CD4-positive, CD25-positive, alpha-beta regulatory T cell (primary cell): ENCODE measurements around the gene SLC27A1. TPM values are rescaled to one million over a fixed set of nuclear protein-coding genes. Genes with fewer than 3 reads are reported as not detected.
A peak's percentile ranks its signal among the peaks of the same experiment; 100 is the strongest.

ENCODE experiments used
- ATAC-seq, 2 donors: fragments of 150-1000 bp; cut with Tn5 transposase; one replicate each; pipeline ENCODE4 v1.10.0; 2021; ENCODE audit warnings: low read depth in 2 of 2, moderate number of reproducible peaks in 2 of 2, moderate library complexity in 1 of 2
- DNase-seq, 3 donors: peaks; one replicate each; pipeline versions ENCODE4 v3.0.0 to v3.0.0-alpha.2; 2012 to 2022; ENCODE audit warnings: mixed read lengths in 1 of 3
- H3K27ac ChIP-seq: one replicate; pipeline ENCODE4 v1.7.0; 2013; ENCODE audit warnings: mild to moderate bottlenecking, low read length; ENCODE audit not compliant: insufficient read depth, poor library complexity, severe bottlenecking
- H3K27me3 ChIP-seq: one replicate; pipeline ENCODE4 v1.7.0; 2013; ENCODE audit warnings: low read length; ENCODE audit not compliant: control insufficient read depth, insufficient read depth
- H3K36me3 ChIP-seq: one replicate; pipeline ENCODE4 v1.7.0; 2013; ENCODE audit warnings: mild to moderate bottlenecking, low read length, moderate library complexity; ENCODE audit not compliant: control insufficient read depth, insufficient read depth
- H3K4me1 ChIP-seq: 2 replicates; pipeline ENCODE4 v1.7.0; 2013; ENCODE audit warnings: mild to moderate bottlenecking, low read length; ENCODE audit not compliant: insufficient read depth, control insufficient read depth, poor library complexity, severe bottlenecking
- H3K4me3 ChIP-seq: one replicate; pipeline ENCODE4 v1.7.0; 2013; ENCODE audit warnings: low read depth, mild to moderate bottlenecking, low read length, moderate library complexity
- H3K9me3 ChIP-seq, 2 experiments: 1 replicate in 1 of 2; 2 replicates in 1 of 2; pipeline ENCODE4 v1.7.0; 2013; ENCODE audit warnings: low read length in 2 of 2, mild to moderate bottlenecking in 1 of 2, moderate library complexity in 1 of 2; ENCODE audit not compliant: control insufficient read depth in 2 of 2
- H3K27ac Mint-ChIP-seq, 3 donors: one replicate each; pipeline ENCODE4 v1.8.0; 2020 to 2022; ENCODE audit warnings: mild to moderate bottlenecking in 3 of 3, mixed read lengths in 3 of 3, moderate library complexity in 2 of 3
- H3K27me3 Mint-ChIP-seq: one replicate; pipeline ENCODE4 v1.8.0; 2022; ENCODE audit warnings: mild to moderate bottlenecking, mixed read lengths
- H3K36me3 Mint-ChIP-seq: one replicate; pipeline ENCODE4 v1.8.0; 2020; ENCODE audit warnings: mixed read lengths
- H3K4me1 Mint-ChIP-seq, 4 donors: one replicate each; pipeline ENCODE4 v1.8.0; 2020 to 2022; ENCODE audit warnings: mixed read lengths in 4 of 4, mild to moderate bottlenecking in 1 of 4
- H3K4me3 Mint-ChIP-seq, 4 donors: one replicate each; pipeline ENCODE4 v1.8.0; 2020 to 2022; ENCODE audit warnings: mild to moderate bottlenecking in 4 of 4, mixed read lengths in 4 of 4, moderate library complexity in 3 of 4
- H3K9me3 Mint-ChIP-seq, 7 donors: one replicate each; pipeline ENCODE4 v1.8.0; 2020 to 2022; ENCODE audit warnings: mixed read lengths in 7 of 7, mild to moderate bottlenecking in 3 of 7, moderate library complexity in 2 of 7
- polyA plus RNA-seq, 4 donors: library from polyadenylated mRNA; unstranded; fragments of 300-500 nt; fragmentation: Illumina TruSeq; gene quantifications; one replicate each; pipeline ENCODE4 v1.2.3, GENCODE V29; 2021
- total RNA-seq: library from RNA; stranded (reverse); gene quantifications from one replicate; pipeline ENCODE4 v1.2.3, GENCODE V29; 2022

Gene SLC27A1
- total and polyA plus RNA-seq, 5 donors from 2014 or later, result 3.9 to 5.2 (median 4.2) TPM

DNA sequence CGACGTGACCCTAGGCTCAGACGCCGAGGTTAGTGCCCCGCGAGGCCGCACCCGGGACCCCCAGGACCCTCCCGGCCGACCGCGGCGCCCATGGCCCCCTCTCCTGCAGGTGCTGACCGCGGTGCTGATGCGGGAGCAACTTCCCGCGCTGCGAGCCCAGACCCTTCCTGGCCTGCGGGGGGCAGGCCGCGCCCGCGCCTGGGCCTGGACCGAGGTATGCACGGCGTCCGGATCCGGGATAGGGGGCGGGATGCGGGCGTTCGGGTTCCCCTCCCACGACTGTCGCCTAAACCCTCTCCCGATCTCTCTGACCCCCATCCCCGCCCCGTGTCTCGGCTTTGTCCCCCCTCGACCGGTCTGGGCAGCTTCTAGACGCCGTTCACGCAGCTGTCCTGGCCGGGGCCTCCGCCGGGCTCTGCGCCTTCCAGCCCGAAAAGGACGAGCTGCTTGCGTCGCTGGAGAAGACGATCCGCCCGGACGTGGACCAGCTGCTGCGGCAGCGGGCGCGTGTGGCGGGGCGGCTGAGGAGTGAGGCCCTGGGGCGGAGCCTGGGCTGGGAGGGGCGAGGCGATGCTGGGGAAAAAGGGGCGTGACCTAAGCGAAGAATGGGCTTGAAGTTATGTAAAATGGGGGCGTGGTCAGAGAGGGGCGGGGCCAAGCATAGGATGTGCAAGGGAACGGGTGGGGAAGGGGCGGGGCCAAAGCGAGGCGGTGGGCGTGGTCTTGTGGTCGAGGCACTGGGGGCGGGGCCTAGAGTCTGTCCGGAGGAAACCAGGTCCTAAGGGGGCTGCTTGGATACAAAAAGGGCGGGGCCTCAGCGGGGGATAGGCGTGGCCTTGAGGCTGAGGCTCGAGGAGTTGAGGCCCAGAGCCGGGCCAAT, 69.2 kb downstream of the SLC27A1 start:
- H3K36me3 ChIP-seq, result no peaks in the 10 kb centered on the region
- H3K4me3 Mint-ChIP-seq, result peak overlapping the region; percentile 86 to 95 (median 92)
- peaks cover 13% of the 10 kb centered on the region for H3K4me1 ChIP-seq
- H3K27ac Mint-ChIP-seq, result peak overlapping the region in 2 of 3 donors; percentile 85 to 93
- DNase-seq (peak; percentile 93 to 96 (median 95)), ATAC-seq (peak; percentile 87 to 88)
- H3K4me3 ChIP-seq, result no peak overlapping the region
- no peaks in the 10 kb centered on the region for H3K9me3 ChIP-seq
- peaks cover 6% of the 10 kb centered on the region for H3K27me3 Mint-ChIP-seq
- H3K27me3 ChIP-seq, result no peaks in the 10 kb centered on the region
- H3K36me3 Mint-ChIP-seq, result no peaks in the 10 kb centered on the region
- H3K27ac ChIP-seq, result peak overlapping the region; percentile 33
- peaks cover 5 to 19% (median 7%) of the 10 kb centered on the region in 4 donors for H3K4me1 Mint-ChIP-seq
- H3K9me3 Mint-ChIP-seq, result peaks cover 0 to 2% (median 0%) of the 10 kb centered on the region in 7 donors

DNA sequence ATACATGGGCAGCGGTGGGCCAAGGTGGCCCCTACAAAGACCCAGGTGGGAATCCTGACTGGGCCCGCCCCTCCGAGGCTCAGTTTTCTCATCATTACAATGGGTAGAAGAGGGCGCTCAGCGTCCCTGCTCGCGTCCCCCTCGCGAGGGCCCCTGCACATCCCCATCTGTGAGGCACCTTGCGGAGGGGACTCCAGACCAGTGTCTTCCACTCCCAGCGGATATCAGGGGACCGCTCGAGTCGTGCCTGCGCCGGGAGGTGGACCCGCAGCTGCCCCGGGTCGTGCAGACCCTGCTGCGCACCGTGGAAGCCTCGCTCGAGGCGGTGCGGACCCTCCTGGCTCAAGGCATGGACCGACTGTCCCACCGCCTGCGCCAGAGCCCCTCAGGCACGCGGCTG, 69.8 kb downstream of the SLC27A1 start:
- Histone ChIP-seq H3K36me3 (no peaks in the 10 kb centered on the region), H3K27me3 (no peaks in the 10 kb centered on the region), H3K27ac (peak overlapping the region; percentile 33), H3K4me3 (no peak overlapping the region), H3K9me3 (no peaks in the 10 kb centered on the region), H3K4me1 (peaks cover 13% of the 10 kb centered on the region)
- H3K4me3 Mint-ChIP-seq, result peak overlapping the region in 1 of 4 donors; percentile 77
- no peak overlapping the region for H3K27ac Mint-ChIP-seq
- H3K27me3 Mint-ChIP-seq, result peaks cover 6% of the 10 kb centered on the region
- no peaks in the 10 kb centered on the region for H3K36me3 Mint-ChIP-seq
- no peak for DNase-seq
- peaks cover 5 to 19% (median 7%) of the 10 kb centered on the region in 4 donors for H3K4me1 Mint-ChIP-seq
- ATAC-seq, result no peak
- H3K9me3 Mint-ChIP-seq, result peaks cover 0 to 2% (median 0%) of the 10 kb centered on the region in 7 donors

DNA sequence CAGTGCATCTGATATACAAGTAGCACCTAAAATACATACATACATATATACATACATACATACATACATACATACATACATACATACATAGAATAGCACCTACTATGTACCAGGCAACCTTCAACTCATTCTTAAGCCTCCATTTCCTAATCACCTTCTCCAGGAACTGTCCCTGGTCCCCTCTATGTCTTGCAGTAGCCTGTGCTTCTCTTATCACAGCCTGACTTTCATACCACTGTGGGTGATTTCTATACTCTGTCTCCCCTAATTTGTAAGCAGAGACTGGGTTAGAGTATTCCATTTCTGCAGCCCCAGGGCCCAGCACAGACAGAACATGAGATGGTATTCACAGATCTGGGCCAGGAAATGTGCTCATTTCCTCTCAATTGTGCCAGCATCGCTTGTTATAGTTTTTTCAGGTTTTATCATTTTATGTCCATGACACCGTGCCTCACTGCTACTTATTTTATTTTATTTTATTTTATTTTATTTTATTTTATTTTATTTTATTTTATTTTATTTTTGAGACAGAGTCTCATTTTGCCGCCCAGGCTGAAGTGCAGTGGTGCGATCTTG, 70.9 kb downstream of the SLC27A1 start:
- DNase-seq, result no peak
- H3K36me3 Mint-ChIP-seq, result no peaks in the 10 kb centered on the region
- H3K27me3 Mint-ChIP-seq, result peaks cover 6% of the 10 kb centered on the region
- H3K9me3 Mint-ChIP-seq, result peaks cover 0 to 3% (median 0%) of the 10 kb centered on the region in 7 donors
- H3K36me3 ChIP-seq, result no peaks in the 10 kb centered on the region
- no peaks in the 10 kb centered on the region for H3K27me3 ChIP-seq
- peaks cover 5 to 19% (median 7%) of the 10 kb centered on the region in 4 donors for H3K4me1 Mint-ChIP-seq
- peak overlapping the region in 2 of 4 donors; percentile 59 to 77 for H3K4me3 Mint-ChIP-seq
- H3K27ac ChIP-seq, result no peak overlapping the region
- no peaks in the 10 kb centered on the region for H3K9me3 ChIP-seq
- H3K27ac Mint-ChIP-seq, result peak overlapping the region in 1 of 3 donors; percentile 75
- H3K4me1 ChIP-seq, result peaks cover 13% of the 10 kb centered on the region
- H3K4me3 ChIP-seq, result no peak overlapping the region
- no peak for ATAC-seq

DNA sequence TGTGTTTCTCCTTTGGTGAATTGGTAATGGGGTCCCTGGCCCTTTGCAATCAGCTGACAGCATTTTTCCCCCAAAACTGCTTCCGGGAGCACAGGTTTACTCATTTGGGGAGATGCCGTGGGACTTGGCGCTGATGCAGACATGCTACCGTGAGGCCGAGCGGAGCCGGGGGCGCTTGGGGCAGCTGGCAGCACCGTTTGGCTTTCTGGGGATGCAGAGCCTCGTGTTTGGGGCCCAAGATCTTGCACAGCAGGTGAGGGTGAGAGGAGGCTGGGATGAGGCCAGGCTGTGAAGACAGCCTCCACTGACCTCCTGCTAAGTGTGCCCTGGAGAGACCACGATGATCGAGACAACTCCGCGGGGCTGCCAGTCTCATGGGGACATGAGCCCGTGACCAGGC, 71.7 kb downstream of the SLC27A1 start:
- no peaks in the 10 kb centered on the region for H3K27me3 ChIP-seq
- Mint-ChIP-seq H3K36me3 (no peaks in the 10 kb centered on the region), H3K27ac (peak overlapping the region in 2 of 3 donors; percentile 70 to 72), H3K4me3 (no peak overlapping the region), H3K4me1 (peaks cover 5 to 19% (median 7%) of the 10 kb centered on the region in 4 donors), H3K9me3 (peaks cover 0 to 3% (median 0%) of the 10 kb centered on the region in 7 donors), H3K27me3 (peaks cover 6% of the 10 kb centered on the region)
- H3K4me1 ChIP-seq, result peaks cover 13% of the 10 kb centered on the region
- no peaks in the 10 kb centered on the region for H3K36me3 ChIP-seq
- H3K9me3 ChIP-seq, result no peaks in the 10 kb centered on the region
- no peak overlapping the region for H3K27ac ChIP-seq
- ATAC-seq (no peak), DNase-seq (no peak)
- no peak overlapping the region for H3K4me3 ChIP-seq

DNA sequence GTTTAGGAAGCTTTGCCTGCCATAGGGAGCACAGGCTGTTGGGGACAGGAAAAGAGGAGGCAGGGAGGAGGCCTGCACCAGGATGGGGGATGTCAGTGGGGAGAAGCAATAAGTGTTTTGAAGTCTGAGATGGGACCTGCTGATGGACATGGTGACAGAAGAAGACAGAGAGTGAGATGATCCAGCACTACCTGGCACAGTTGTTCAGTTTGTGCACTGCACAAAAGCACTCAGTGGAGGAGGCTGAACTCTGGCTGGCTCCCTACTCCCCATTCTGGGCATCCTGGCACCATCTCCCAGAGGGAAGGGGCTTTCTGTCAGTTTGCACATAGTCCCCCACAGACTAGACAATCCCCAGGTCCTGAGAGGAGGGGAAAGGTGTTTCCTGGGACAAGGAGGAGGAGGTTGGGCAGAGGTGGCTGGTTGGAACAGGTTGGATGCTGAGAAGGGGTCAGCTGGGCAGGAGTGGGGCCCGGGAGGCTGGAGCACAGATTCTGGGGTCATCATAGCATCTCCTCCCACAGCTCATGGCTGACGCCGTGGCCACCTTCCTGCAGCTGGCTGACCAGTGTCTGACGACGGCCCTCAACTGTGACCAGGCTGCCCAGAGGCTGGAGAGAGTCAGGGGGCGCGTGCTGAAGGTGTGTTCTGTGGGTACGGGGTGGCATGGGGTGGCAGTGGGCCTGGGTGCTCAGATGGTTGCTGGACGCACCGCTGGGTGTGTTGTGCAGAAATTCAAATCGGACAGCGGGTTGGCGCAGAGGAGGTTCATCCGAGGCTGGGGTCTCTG, 72.7 kb downstream of the SLC27A1 start:
- Histone ChIP-seq H3K4me1 (peaks cover 13% of the 10 kb centered on the region), H3K27me3 (no peaks in the 10 kb centered on the region), H3K36me3 (no peaks in the 10 kb centered on the region), H3K9me3 (no peaks in the 10 kb centered on the region), H3K27ac (no peak overlapping the region), H3K4me3 (no peak overlapping the region)
- peaks cover 5 to 18% (median 7%) of the 10 kb centered on the region in 4 donors for H3K4me1 Mint-ChIP-seq
- H3K27me3 Mint-ChIP-seq, result peaks cover 6% of the 10 kb centered on the region
- ATAC-seq, result no peak
- DNase-seq, result no peak
- H3K4me3 Mint-ChIP-seq, result peak overlapping the region in 1 of 4 donors; percentile 34
- peaks cover 0 to 3% (median 0%) of the 10 kb centered on the region in 7 donors for H3K9me3 Mint-ChIP-seq
- H3K36me3 Mint-ChIP-seq, result no peaks in the 10 kb centered on the region
- H3K27ac Mint-ChIP-seq, result peak overlapping the region in 1 of 3 donors; percentile 70

DNA sequence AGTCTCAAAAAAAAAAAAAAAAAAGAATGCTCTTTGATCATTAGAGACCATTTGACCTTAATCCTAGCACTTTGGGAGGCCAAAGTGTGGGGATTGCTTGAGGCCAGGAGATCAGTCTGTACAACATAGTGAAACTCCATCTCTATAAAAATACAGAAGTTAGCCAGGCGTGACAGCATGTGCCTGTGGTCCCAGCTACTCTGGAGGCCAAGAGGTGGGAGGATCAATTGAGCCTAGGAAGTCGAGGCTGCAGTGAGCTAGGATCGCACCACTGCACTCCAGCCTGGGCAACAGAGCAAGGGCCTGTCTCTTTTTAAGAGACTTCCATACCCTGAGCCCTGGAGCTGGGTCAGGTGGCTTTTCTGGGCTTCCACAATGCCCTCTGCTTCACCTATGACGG, 73.7 kb downstream of the SLC27A1 start:
- no peak overlapping the region for H3K27ac ChIP-seq
- H3K4me3 ChIP-seq, result no peak overlapping the region
- Mint-ChIP-seq H3K36me3 (no peaks in the 10 kb centered on the region), H3K27ac (no peak overlapping the region), H3K27me3 (peaks cover 6% of the 10 kb centered on the region), H3K4me1 (peaks cover 2 to 8% (median 7%) of the 10 kb centered on the region in 4 donors), H3K4me3 (no peak overlapping the region), H3K9me3 (peaks cover 0 to 3% (median 0%) of the 10 kb centered on the region in 7 donors)
- H3K4me1 ChIP-seq, result peaks cover 6% of the 10 kb centered on the region
- no peaks in the 10 kb centered on the region for H3K36me3 ChIP-seq
- no peaks in the 10 kb centered on the region for H3K27me3 ChIP-seq
- DNase-seq (no peak), ATAC-seq (no peak)
- H3K9me3 ChIP-seq, result no peaks in the 10 kb centered on the region

DNA sequence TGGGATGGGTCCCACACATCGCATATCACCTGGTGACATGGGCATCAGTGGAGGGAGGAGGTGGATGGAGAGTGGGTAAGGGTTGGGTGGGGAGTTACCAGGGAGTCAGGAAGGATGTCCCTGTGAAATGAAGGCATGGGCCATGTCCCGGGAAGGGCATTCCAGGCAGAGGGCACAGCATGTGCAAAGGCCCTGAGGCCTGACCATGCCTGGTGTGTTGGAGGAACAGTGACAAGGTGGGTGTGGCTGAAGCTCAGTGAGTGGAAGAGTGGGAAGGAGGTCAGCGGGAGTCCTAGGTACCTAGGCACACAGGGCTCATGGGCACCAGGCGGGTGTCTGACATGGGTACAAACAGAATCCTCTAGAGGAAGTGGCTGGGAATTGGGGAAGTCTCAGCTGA, 74.1 kb downstream of the SLC27A1 start:
- Histone ChIP-seq H3K27ac (no peak overlapping the region), H3K9me3 (no peaks in the 10 kb centered on the region), H3K27me3 (no peaks in the 10 kb centered on the region), H3K36me3 (no peaks in the 10 kb centered on the region), H3K4me1 (peaks cover 1% of the 10 kb centered on the region), H3K4me3 (no peak overlapping the region)
- ATAC-seq (no peak), DNase-seq (no peak)
- peaks cover 2 to 9% (median 6%) of the 10 kb centered on the region in 4 donors for H3K4me1 Mint-ChIP-seq
- peak overlapping the region in 1 of 4 donors; percentile 48 for H3K4me3 Mint-ChIP-seq
- peaks cover 4% of the 10 kb centered on the region for H3K27me3 Mint-ChIP-seq
- H3K9me3 Mint-ChIP-seq, result peaks cover 0 to 3% (median 0%) of the 10 kb centered on the region in 7 donors
- no peak overlapping the region for H3K27ac Mint-ChIP-seq
- H3K36me3 Mint-ChIP-seq, result no peaks in the 10 kb centered on the region
